ENCODE results near the gene MAST1.

The MAST1 gene

DNA sequence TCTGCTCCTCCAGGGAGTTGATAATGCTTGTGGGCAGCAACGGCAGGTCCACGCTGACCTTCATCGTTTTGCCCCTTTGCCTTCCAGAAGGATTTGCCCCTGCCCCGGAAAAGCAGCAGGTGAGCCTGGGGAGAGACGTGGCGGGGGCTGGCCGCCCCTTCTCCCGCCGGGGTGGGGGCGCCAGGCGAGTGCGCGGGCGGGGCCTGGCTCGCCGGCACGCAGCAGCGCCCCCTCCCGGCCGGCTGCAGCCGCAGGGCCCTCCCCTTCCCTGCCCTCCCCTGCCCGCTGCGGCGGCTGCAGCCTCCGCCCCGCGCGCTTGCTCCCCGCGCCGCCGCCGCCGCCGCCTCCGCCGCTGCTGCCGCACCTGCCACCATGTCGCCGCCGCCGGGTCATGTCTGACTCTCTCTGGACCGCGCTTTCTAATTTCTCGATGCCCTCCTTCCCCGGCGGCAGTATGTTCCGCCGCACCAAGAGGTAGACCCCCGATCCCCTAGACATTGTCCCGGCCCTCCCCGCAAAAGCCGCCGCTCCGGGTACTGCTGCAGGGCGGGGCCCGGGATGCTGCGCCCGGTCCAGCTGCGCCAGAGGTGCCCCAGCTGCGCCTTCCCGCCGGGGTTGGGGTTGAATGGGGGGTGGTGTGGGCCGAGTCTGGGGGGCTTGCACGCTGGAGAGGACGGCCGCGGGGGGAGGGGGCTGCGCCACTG is at the start of gene MAST1:
Gene MAST1 (plus strand): TSS at position 334 of the 704 bp plus-strand sequence. CDS start 58 bp downstream, at position 392.
- Histone ChIP-seq H2AFZ (ENCODE audit: low read depth) (peak within 1 kb of the TSS; percentile 76), H3K27ac (no peak within 1 kb of the TSS), H3K27me3 (ENCODE audit: insufficient read depth, low read depth) (peaks cover 40% of the 10 kb centered on the region)

DNA sequence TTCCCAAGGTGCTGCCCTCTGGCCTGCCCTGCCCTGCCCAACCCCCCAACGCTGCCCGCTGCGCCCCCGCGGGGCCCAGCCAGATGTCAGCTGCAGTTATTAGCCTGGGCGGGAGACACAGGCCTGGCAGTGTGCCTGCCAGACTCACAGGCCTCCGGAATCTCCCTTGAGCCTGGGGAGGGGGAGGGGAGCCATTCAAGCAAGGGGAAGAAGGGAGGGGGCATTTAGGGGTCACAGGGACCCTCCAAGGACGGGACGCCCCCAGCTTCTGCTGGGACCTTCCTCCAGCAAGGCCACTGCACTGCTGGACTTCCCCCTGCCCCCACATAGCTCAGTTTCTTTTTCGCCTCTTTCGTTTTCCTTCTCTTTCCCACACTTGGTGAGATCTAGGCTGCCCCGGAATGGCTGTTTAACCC is 49.6 kb upstream of the MAST1 start:
- no peaks in the 10 kb centered on the region for H4K20me1 ChIP-seq (ENCODE audit: insufficient read depth)
- no peak overlapping the region for H3K4me3 ChIP-seq (IDR thresholded peaks at IDR 0.05; ENCODE audit: insufficient read depth, low read depth, low read length)
- H2AFZ ChIP-seq (ENCODE audit: low read depth), result peak overlapping the region; percentile 14; the same call in 1 of the 2 replicates
- H3K27me3 ChIP-seq (ENCODE audit: insufficient read depth, low read depth), result no peaks in the 10 kb centered on the region
- peak overlapping the region; percentile 91 for H3K4me2 ChIP-seq
- H3K36me3 ChIP-seq (ENCODE audit: insufficient read depth), result no peaks in the 10 kb centered on the region
- peak overlapping the region; percentile 68 for H3K9ac ChIP-seq
- TF ChIP-seq, protein P1, sequence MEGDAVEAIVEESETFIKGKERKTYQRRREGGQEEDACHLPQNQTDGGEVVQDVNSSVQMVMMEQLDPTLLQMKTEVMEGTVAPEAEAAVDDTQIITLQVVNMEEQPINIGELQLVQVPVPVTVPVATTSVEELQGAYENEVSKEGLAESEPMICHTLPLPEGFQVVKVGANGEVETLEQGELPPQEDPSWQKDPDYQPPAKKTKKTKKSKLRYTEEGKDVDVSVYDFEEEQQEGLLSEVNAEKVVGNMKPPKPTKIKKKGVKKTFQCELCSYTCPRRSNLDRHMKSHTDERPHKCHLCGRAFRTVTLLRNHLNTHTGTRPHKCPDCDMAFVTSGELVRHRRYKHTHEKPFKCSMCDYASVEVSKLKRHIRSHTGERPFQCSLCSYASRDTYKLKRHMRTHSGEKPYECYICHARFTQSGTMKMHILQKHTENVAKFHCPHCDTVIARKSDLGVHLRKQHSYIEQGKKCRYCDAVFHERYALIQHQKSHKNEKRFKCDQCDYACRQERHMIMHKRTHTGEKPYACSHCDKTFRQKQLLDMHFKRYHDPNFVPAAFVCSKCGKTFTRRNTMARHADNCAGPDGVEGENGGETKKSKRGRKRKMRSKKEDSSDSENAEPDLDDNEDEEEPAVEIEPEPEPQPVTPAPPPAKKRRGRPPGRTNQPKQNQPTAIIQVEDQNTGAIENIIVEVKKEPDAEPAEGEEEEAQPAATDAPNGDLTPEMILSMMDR (conservative IDR thresholded peaks at IDR 0.05; ENCODE audit: low read depth, low read length), result no peak; the same call in 1 of the 2 replicates
- peaks cover 47% of the 10 kb centered on the region for H3K4me1 ChIP-seq (ENCODE audit: low read depth, poor library complexity, severe bottlenecking)
- peak overlapping the region; percentile 93 for H3K27ac ChIP-seq
- peaks cover 20% of the 10 kb centered on the region for H3K79me2 ChIP-seq (ENCODE audit: insufficient read depth, low read depth)

More for the DNA sequence above, at the start of gene MAST1:
- Histone ChIP-seq H3K79me2 (ENCODE audit: insufficient read depth, low read depth) (no peaks in the 10 kb centered on the region), H4K20me1 (ENCODE audit: insufficient read depth) (no peaks in the 10 kb centered on the region), H3K36me3 (ENCODE audit: insufficient read depth) (no peaks in the 10 kb centered on the region), H3K4me1 (ENCODE audit: low read depth, poor library complexity, severe bottlenecking) (peaks cover 6% of the 10 kb centered on the region), H3K9ac (peak within 1 kb of the TSS; percentile 61), H3K4me3 (IDR thresholded peaks at IDR 0.05; ENCODE audit: insufficient read depth, low read depth, low read length) (no peak within 1 kb of the TSS), H3K4me2 (peak within 1 kb of the TSS; percentile 89)
- TF ChIP-seq, protein P1 (conservative IDR thresholded peaks at IDR 0.05; ENCODE audit: low read depth, low read length), result peak; percentile 46

DNA sequence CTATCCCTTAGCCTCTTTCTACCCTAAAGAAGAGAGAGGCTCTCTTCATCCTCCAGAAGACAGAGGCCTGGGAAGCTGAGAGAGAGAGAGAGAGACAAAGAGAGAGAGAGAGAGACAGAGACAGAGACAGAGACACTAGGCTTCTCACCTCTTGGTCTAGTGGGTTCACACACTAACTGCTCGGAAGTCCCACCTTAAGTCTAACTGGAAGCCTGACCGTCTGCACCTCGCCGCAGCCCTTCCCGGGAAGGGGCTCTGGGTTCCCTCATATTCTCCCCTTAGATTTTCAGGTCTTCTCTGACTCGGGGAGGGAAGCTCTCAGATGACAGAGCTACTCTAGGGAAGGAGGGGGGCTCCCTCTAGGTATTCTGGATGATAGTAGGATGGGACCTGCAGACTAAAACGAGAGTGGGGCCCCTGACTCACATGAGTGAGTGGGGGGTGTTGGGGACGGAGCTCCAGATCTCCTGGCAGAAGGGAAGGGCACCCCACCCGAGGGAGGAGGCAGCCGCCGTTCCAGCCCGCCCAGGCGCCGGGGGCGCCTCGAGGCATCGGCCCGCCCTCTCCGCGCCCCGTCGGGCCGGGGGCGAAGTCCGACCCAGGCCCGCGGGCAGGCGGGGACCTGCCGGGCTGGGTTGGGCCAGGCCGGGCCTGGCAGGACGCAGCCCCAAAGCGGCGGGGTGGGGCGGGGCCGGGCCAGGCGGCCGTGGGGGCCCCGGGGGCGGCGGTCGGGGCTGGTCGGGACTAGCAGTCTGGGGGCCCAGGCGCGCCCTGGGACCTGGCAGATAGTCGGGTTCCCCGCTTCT is 49.0 kb upstream of the MAST1 start:
- Histone ChIP-seq H3K79me2 (ENCODE audit: insufficient read depth, low read depth) (peaks cover 20% of the 10 kb centered on the region), H3K4me2 (peak overlapping the region; percentile 91), H4K20me1 (ENCODE audit: insufficient read depth) (no peaks in the 10 kb centered on the region), H3K36me3 (ENCODE audit: insufficient read depth) (no peaks in the 10 kb centered on the region), H3K4me1 (ENCODE audit: low read depth, poor library complexity, severe bottlenecking) (peaks cover 51% of the 10 kb centered on the region), H2AFZ (ENCODE audit: low read depth) (peak overlapping the region; percentile 14; the same call in 1 of the 2 replicates), H3K4me3 (IDR thresholded peaks at IDR 0.05; ENCODE audit: insufficient read depth, low read depth, low read length) (no peak overlapping the region), H3K27me3 (ENCODE audit: insufficient read depth, low read depth) (no peaks in the 10 kb centered on the region), H3K27ac (peak overlapping the region; percentile 93), H3K9ac (peak overlapping the region; percentile 68)
- TF ChIP-seq, protein P1 (conservative IDR thresholded peaks at IDR 0.05; ENCODE audit: low read depth, low read length), result no peak; the same call in 1 of the 2 replicates

DNA sequence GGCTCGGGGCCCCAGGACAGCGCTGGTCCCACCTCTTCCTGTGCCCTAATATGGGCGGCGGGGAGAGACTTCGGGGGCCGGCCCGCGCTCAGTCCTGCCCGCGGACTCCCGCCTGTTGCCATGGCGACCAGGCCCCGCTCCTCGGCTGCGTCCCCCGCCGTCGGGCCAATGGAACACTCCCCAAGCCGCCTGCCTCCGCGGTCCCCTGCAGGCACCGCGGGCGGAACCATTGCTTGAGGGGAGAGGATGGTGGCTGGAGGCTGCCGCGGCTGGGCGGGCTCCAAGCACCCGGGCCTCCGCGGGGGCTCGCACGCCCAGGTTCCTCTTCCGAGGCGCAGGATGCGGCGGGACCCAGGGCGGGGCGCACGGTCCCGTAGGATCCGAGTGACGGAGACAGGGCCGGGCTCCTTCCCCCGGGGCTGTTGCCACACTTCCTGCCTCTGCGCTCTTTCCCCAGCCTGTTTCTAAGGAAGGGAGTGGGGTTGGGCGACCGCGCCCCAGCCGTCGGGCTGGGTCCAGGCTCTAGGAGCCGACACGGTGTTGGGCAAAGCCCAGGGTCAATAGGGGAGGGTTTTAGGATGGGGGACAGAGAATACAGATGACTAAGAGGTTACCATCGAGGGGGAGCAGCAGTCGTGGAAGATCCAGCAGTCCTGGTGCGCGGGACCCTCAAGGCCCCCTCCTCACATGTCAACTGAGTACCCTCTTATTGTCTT is 48.3 kb upstream of the MAST1 start:
- Histone ChIP-seq H3K4me2 (peak overlapping the region; percentile 97), H3K9ac (peak overlapping the region; percentile 76; the same call in 1 of the 2 replicates), H3K4me1 (ENCODE audit: low read depth, poor library complexity, severe bottlenecking) (peaks cover 54% of the 10 kb centered on the region), H3K36me3 (ENCODE audit: insufficient read depth) (no peaks in the 10 kb centered on the region), H3K27me3 (ENCODE audit: insufficient read depth, low read depth) (no peaks in the 10 kb centered on the region), H3K79me2 (ENCODE audit: insufficient read depth, low read depth) (peaks cover 20% of the 10 kb centered on the region), H2AFZ (ENCODE audit: low read depth) (peak overlapping the region; percentile 44; the same call in 1 of the 2 replicates), H3K27ac (peak overlapping the region; percentile 93), H3K4me3 (IDR thresholded peaks at IDR 0.05; ENCODE audit: insufficient read depth, low read depth, low read length) (no peak overlapping the region), H4K20me1 (ENCODE audit: insufficient read depth) (no peaks in the 10 kb centered on the region)
- TF ChIP-seq, protein P1 (conservative IDR thresholded peaks at IDR 0.05; ENCODE audit: low read depth, low read length), result no peak
